ENCODE measurements around the gene TLCD3A. TPM values are rescaled to one million over a fixed set of nuclear protein-coding genes. Genes with fewer than 3 reads are reported as not detected.

TLCD3A gene
- total RNA-seq, 4 donors from 2014 or later, result 2.8 to 13.6 (median 7.1) TPM

- no peak for TF ChIP-seq POLR2AphosphoS5 (IDR thresholded peaks at IDR 0.05)
- TF ChIP-seq CTCF (IDR thresholded peaks at IDR 0.05), result no peak
- TF ChIP-seq EP300 (IDR thresholded peaks at IDR 0.05), result no peak
- TF ChIP-seq POLR2A (IDR thresholded peaks at IDR 0.05), result no peak
- no peak for ATAC-seq
- Histone ChIP-seq H3K27ac (no peak overlapping the region), H3K4me1 (peaks cover 0 to under 1% (median 0%) of the 10 kb centered on the region in 3 donors), H3K9me3 (no peaks in the 10 kb centered on the region), H3K4me3 (no peak overlapping the region), H3K36me3 (no peaks in the 10 kb centered on the region), H3K27me3 (no peaks in the 10 kb centered on the region)
- WGBS, 2 donors (ENCODE audit: low coverage in 1 of 2), result 71 to 90% methylated on average over 2 to 8 of the region's 12 CpGs
Observed at GRCh38 chr17:725746-726145, 6.7 kb upstream of the TLCD3A start.

GRCh38 chr17:726271-726919 is 6.0 kb upstream of the TLCD3A start:
- no peak overlapping the region for H3K27ac ChIP-seq
- no peaks in the 10 kb centered on the region for H3K9me3 ChIP-seq
- ATAC-seq, result no peak
- H3K4me1 ChIP-seq, result peaks cover 0 to 7% (median 0%) of the 10 kb centered on the region in 3 donors
- no peaks in the 10 kb centered on the region for H3K27me3 ChIP-seq
- TF ChIP-seq EP300 (IDR thresholded peaks at IDR 0.05), result no peak
- no peak for TF ChIP-seq POLR2AphosphoS5 (IDR thresholded peaks at IDR 0.05)
- no peak for TF ChIP-seq POLR2A (IDR thresholded peaks at IDR 0.05)
- no peak for TF ChIP-seq CTCF (IDR thresholded peaks at IDR 0.05)
- no peak overlapping the region for H3K4me3 ChIP-seq
- 55 to 70% methylated on average over 14 of the region's 20 CpGs for WGBS, 2 donors (ENCODE audit: low coverage in 1 of 2)
- no peaks in the 10 kb centered on the region for H3K36me3 ChIP-seq

- TF ChIP-seq EP300 (IDR thresholded peaks at IDR 0.05) (no peak), POLR2AphosphoS5 (IDR thresholded peaks at IDR 0.05) (no peak), CTCF (IDR thresholded peaks at IDR 0.05) (no peak), POLR2A (IDR thresholded peaks at IDR 0.05) (no peak)
- no peaks in the 10 kb centered on the region for H3K27me3 ChIP-seq
- no peaks in the 10 kb centered on the region for H3K9me3 ChIP-seq
- no peak overlapping the region for H3K4me3 ChIP-seq
- no peak overlapping the region for H3K27ac ChIP-seq
- WGBS, 2 donors (ENCODE audit: low coverage in 1 of 2), result 93 to 97% methylated on average over 5 of the region's 5 CpGs
- peaks cover 0 to 22% (median 7%) of the 10 kb centered on the region in 3 donors for H3K4me1 ChIP-seq
- no peak for ATAC-seq
- no peaks in the 10 kb centered on the region for H3K36me3 ChIP-seq
Observed at GRCh38 chr17:728911-729310, 3.5 kb upstream of the TLCD3A start.

GRCh38 chr17:731644-732066 is 741 bp upstream of the TLCD3A start:
- Histone ChIP-seq H3K27ac (peak overlapping the region; percentile 21 to 92 (median 89)), H3K36me3 (peaks cover 0 to 4% of the 10 kb centered on the region in 2 donors), H3K27me3 (no peaks in the 10 kb centered on the region), H3K4me1 (peaks cover 0 to 24% (median 7%) of the 10 kb centered on the region in 3 donors), H3K4me3 (peak overlapping the region; percentile 73 to 91), H3K9me3 (no peaks in the 10 kb centered on the region)
- no peak for ATAC-seq
- WGBS, 2 donors (ENCODE audit: low coverage in 1 of 2), result no CpG with 5 or more reads among the region's 26 CpGs
- TF ChIP-seq POLR2A (IDR thresholded peaks at IDR 0.05) (no peak), POLR2AphosphoS5 (IDR thresholded peaks at IDR 0.05) (no peak), CTCF (IDR thresholded peaks at IDR 0.05) (peak in 1 of 4 experiments; percentile 7), EP300 (IDR thresholded peaks at IDR 0.05) (no peak)

All from gastroesophageal sphincter (tissue), 4 donors.